HCT116 (cell line): ENCODE measurements around the gene ANXA2R. TPM values are rescaled to one million over a fixed set of nuclear protein-coding genes. Genes with fewer than 3 reads are reported as not detected.

Experiments
- ATAC-seq: fragments of 200-7000 bp; cut with Tn5 transposase; 2 replicates; pipeline ENCODE4 v1.9.1; 2020; ENCODE audit warnings: mild to moderate bottlenecking, moderate library complexity
- BruUV-seq: library from RNA; stranded (reverse); fragments of 400-500 nt; replicated peaks from 2 replicates; lab custom pipeline; 2021; lab: Mats Ljungman, UMichigan
- CTCF ChIA-PET: fragments of 300-600 bp; sonication (Branson Sonifier 250); formaldehyde crosslinking; loops from one replicate; lab custom pipeline; 2021; ENCODE audit warnings: antibody characterized with exemption; lab: Charles Lee
- POLR2A ChIA-PET: fragments of 300-600, 350-600 bp; sonication (Branson Sonifier 250); formaldehyde crosslinking; loops from one replicate; lab custom pipeline; 2021; ENCODE audit warnings: antibody characterized with exemption; lab: Charles Lee
- RAD21 ChIA-PET, 2 experiments: fragments of 300-600 bp; sonication (Branson Sonifier 250); formaldehyde crosslinking; loops; one replicate each; lab custom pipeline; 2023; ENCODE audit warnings: low total read pairs in 2 of 2; ENCODE audit not compliant: uncharacterized antibody in 2 of 2, unreplicated experiment in 2 of 2, low non-redundant PET in 1 of 2; lab: Charles Lee
- DNase-seq: peaks from one replicate; pipeline ENCODE4 v3.0.0-alpha.2; 2010; ENCODE audit warnings: low read depth, low spot score
- H2AFZ ChIP-seq: fragments of 200-600 bp; shearing (Covaris generic), sonication (generic); 2 replicates; pipeline ENCODE4 v1.6.1; 2017; ENCODE audit warnings: low read depth, mixed run types, mixed read lengths, antibody characterized with exemption, low read length; ENCODE audit not compliant: poor library complexity, severe bottlenecking
- H3K27ac ChIP-seq: 2 replicates; pipeline ENCODE4 v1.5.1; 2012; ENCODE audit warnings: low read depth, low read length
- H3K27me3 ChIP-seq: fragments of 200-600 bp; sonication (generic); 2 replicates; pipeline ENCODE4 v1.6.1; 2016; ENCODE audit warnings: mixed run types, low read length, mixed read lengths; ENCODE audit not compliant: insufficient read depth
- H3K36me3 ChIP-seq, 2 experiments: fragments of 200-500 bp in 1 of 2; fragments of 200-600 bp in 1 of 2; sonication (Bioruptor generic) in 1 of 2; sonication (generic) in 1 of 2; 2 replicates each; pipeline versions ENCODE4 v1.5.1 to v1.6.1; 2014 to 2016; ENCODE audit warnings: low read length in 2 of 2, inconsistent platforms in 1 of 2, mixed read lengths in 1 of 2, mixed run types in 1 of 2; ENCODE audit not compliant: insufficient read depth in 2 of 2, control insufficient read depth in 1 of 2
- H3K4me1 ChIP-seq, 2 experiments: fragments of 200-600 bp in 1 of 2; sonication (generic) in 1 of 2; 2 replicates each; pipeline versions ENCODE4 v1.5.1 to v1.6.1; 2012 to 2017; ENCODE audit warnings: low read length in 2 of 2, inconsistent platforms in 1 of 2, mild to moderate bottlenecking in 1 of 2, mixed read lengths in 1 of 2, mixed run types in 1 of 2, moderate library complexity in 1 of 2; ENCODE audit not compliant: insufficient read depth in 2 of 2, control insufficient read depth in 1 of 2
- H3K4me2 ChIP-seq: fragments of 200-600 bp; sonication (generic); 2 replicates; pipeline ENCODE4 v1.6.1; 2017; ENCODE audit warnings: mixed run types, low read length, mixed read lengths
- H3K4me3 ChIP-seq, 2 experiments: fragments of 200-600 bp in 1 of 2; sonication (generic) in 1 of 2; replicated peaks in 1 of 2; 2 replicates each; pipeline ENCODE4 v1.5.1; 2011 to 2016; ENCODE audit warnings: low read length in 2 of 2, control low read depth in 1 of 2, low read depth in 1 of 2, mild to moderate bottlenecking in 1 of 2, mixed read lengths in 1 of 2, mixed run types in 1 of 2
- H3K79me2 ChIP-seq: fragments of 200-600 bp; sonication (generic); 2 replicates; pipeline ENCODE4 v1.6.1; 2017; ENCODE audit warnings: mild to moderate bottlenecking, mixed run types, low read length, moderate library complexity, mixed read lengths; ENCODE audit not compliant: insufficient read depth
- H3K9ac ChIP-seq: fragments of 200-600 bp; sonication (generic); 2 replicates; pipeline ENCODE4 v1.6.1; 2016; ENCODE audit warnings: low read length, mixed read lengths
- H3K9me2 ChIP-seq: fragments of 200-600 bp; sonication (generic), shearing (Covaris generic); 2 replicates; pipeline ENCODE4 v1.6.1; 2017; ENCODE audit warnings: mixed run types, mild to moderate bottlenecking, moderate library complexity; ENCODE audit not compliant: insufficient read depth
- H3K9me3 ChIP-seq, 2 experiments: fragments of 200-500 bp in 1 of 2; fragments of 200-600 bp in 1 of 2; sonication (Bioruptor generic) in 1 of 2; sonication (generic) in 1 of 2; 2 replicates each; pipeline ENCODE4 v1.6.1; 2014 to 2017; ENCODE audit warnings: low read length in 2 of 2, mixed read lengths in 2 of 2, inconsistent platforms in 1 of 2, low read depth in 1 of 2, mild to moderate bottlenecking in 1 of 2, mixed run types in 1 of 2, moderate library complexity in 1 of 2; ENCODE audit not compliant: control insufficient read depth in 1 of 2, insufficient read depth in 1 of 2
- H4K20me1 ChIP-seq: fragments of 200-600 bp; sonication (generic), shearing (Covaris generic); 2 replicates; pipeline ENCODE4 v1.6.1; 2017; ENCODE audit warnings: mixed run types, mild to moderate bottlenecking, moderate library complexity; ENCODE audit not compliant: insufficient read depth
- CEBPB ChIP-seq: IDR thresholded peaks from 2 replicates; pipeline ENCODE4 v1.6.1; 2012; ENCODE audit warnings: low read depth
- EGR1 ChIP-seq: IDR thresholded peaks from 2 replicates; pipeline ENCODE4 v1.6.1; 2012; ENCODE audit warnings: low read depth
- EZH2 ChIP-seq: fragments of 200-600 bp; sonication (generic); IDR thresholded peaks from 2 replicates; pipeline ENCODE4 v1.6.1; 2017; ENCODE audit warnings: antibody characterized with exemption, mixed run types
- FOSL1 ChIP-seq: IDR thresholded peaks from 2 replicates; pipeline ENCODE4 v1.6.1; 2012; ENCODE audit warnings: low read depth
- POLR2A ChIP-seq: IDR thresholded peaks from 2 replicates; pipeline ENCODE4 v1.7.0; 2011; ENCODE audit warnings: borderline replicate concordance; ENCODE audit not compliant: insufficient read depth, insufficient read length; ENCODE audit errors: extremely low read depth
- REST ChIP-seq: IDR thresholded peaks from 2 replicates; pipeline ENCODE4 v1.6.1; 2012; ENCODE audit warnings: low read depth
- SRF ChIP-seq: IDR thresholded peaks from 2 replicates; pipeline ENCODE4 v1.6.1; 2012; ENCODE audit warnings: low read depth
- TCF7L2 ChIP-seq: IDR thresholded peaks from 2 replicates; pipeline ENCODE4 v1.7.0; 2011; ENCODE audit warnings: borderline replicate concordance, inconsistent platforms; ENCODE audit not compliant: insufficient read depth, insufficient read length; ENCODE audit errors: extremely low read depth
- YY1 ChIP-seq: IDR thresholded peaks from 2 replicates; pipeline ENCODE4 v1.6.1; 2011; ENCODE audit warnings: low read length, low read depth, moderate library complexity, mild to moderate bottlenecking; ENCODE audit not compliant: insufficient replicate concordance; ENCODE audit errors: extremely low read depth
- ZFX ChIP-seq: fragments of 450-650 bp; IDR thresholded peaks from 2 replicates; pipeline ENCODE4 v1.6.1; 2017
- intact Hi-C: fragments of 100-400 bp; cut with micrococcal nuclease; formaldehyde crosslinking; loops from 2 replicates; pipeline ENCODE4 v1.10.0; 2022
- total RNA-seq: library from RNA; stranded (reverse); gene quantifications from one replicate; pipeline ENCODE4 v1.2.1, GENCODE V29; 2021; ENCODE audit not compliant: unreplicated experiment

Gene ANXA2R
- total RNA-seq, 1 experiment from 2014 or later = 0.37 TPM

GRCh38 chr5:43006424-43007202 lies 33.5 kb downstream of the ANXA2R start:
- DNase-seq (no peak), ATAC-seq (no peak)
- ChIA-PET POLR2A (no interaction called here), CTCF (no interaction called here), RAD21 (no interaction called here)
- intact Hi-C loops = no loop called here
- H3K27ac ChIP-seq = no peak overlapping the region
- no peak overlapping the region for H3K4me3 ChIP-seq
- no TSS peak for BruUV-seq
- H3K79me2 ChIP-seq = no peaks in the 10 kb centered on the region
- H3K4me2 ChIP-seq = no peak overlapping the region
- H2AFZ ChIP-seq = no peak overlapping the region
- H3K9me2 ChIP-seq = no peaks in the 10 kb centered on the region
- no peak for TF ChIP-seq POLR2A
- TF ChIP-seq EZH2 = no peak
- no peak for TF ChIP-seq ZFX
- TF ChIP-seq EGR1 = no peak
- no peak for TF ChIP-seq CEBPB
- TF ChIP-seq YY1 = no peak
- TF ChIP-seq REST = no peak
- no peak for TF ChIP-seq SRF
- no peak for TF ChIP-seq FOSL1
- TF ChIP-seq TCF7L2 = no peak
- H3K27me3 ChIP-seq = no peaks in the 10 kb centered on the region
- H4K20me1 ChIP-seq = no peaks in the 10 kb centered on the region
- H3K9me3 ChIP-seq = no peaks in the 10 kb centered on the region
- peaks cover 0 to 9% of the 10 kb centered on the region in 2 experiments; a peak in 1 of 4 replicates for H3K4me1 ChIP-seq
- H3K36me3 ChIP-seq = no peaks in the 10 kb centered on the region
- no peak overlapping the region for H3K9ac ChIP-seq
